GM21737 (cell line): ENCODE measurements around the gene TIGD1.

Source experiments
- ATAC-seq: cut with Tn5 transposase; IDR thresholded peaks from one replicate; pipeline ENCODE4 v1.9.1; 2021; ENCODE audit warnings: mild to moderate bottlenecking, moderate library complexity; ENCODE audit not compliant: unreplicated experiment

TIGD1 gene

DNA sequence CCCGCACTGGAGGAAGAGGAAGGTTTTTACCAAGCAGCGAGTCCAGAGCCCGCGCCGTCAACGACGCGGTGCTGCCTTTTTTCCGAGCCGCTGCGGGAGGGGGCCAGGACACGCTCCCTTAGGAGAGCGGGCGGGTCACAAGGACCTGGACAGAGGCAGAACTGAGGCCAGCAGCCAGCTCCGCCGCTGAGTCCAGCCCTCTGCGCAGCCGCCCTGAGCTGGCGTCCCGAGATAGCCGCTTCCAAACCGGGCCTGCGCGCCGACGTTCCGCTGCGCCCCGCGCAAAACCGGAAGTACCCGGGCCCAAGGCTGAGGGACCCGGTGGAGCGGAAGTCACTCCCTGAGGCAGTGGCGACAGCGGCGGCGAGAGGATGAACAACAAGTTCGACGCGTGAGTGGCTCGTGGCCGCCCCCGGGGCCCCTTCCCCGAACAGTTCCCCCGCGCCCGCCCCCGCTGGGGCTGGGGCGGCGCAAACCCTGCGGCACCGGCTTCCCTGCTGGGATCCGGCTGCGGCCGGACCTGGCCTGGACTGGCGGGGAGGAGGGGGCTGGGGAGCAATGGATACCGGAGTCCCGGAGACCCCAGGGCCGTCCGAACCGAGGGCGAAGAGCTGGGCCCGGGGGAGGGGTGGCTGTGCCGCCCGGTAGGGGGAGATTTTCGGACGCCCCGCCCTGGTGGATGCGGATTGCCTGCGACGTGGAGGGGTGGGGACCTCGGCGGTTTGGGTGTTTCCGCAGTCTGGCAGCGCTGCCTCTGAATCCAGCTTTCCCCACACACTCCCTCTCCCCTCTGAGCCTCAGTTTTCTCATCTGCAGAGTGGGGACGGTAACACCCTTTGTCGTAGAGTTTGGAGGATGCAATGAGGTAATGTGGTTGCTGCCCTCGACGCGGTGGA, at the start of gene TIGD1, which contains the start of gene EIF4E2:
Gene TIGD1, minus strand, starts transcription at position 204 of the 896 bp plus-strand sequence. CDS start 675 bp downstream, outside the sequence.
Gene EIF4E2, plus strand, starts transcription at position 336 of the 896 bp plus-strand sequence. Its CDS starts 36 bp downstream, at position 372.
- ATAC-seq: peak; percentile 91

DNA sequence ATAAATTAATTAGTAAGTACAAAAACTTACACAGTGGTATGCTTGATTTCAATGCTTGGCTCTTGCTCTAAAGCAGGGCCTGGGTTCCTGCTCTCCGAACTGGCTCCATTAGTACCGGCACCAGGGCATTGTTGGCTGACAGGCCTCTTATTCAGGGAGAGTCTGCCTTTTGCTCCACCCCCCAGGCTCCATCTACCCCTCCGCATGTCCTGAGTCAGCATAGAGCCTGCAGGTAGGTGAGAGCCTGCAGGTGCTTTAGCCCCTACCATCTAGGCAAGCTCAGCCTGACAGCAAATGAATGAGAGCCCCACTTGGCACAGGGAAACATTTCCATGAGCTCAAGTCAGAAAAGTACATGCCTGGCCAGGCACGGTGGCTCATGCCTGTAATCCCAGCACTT, 47.9 kb upstream of the TIGD1 start:
- no peak for ATAC-seq

DNA sequence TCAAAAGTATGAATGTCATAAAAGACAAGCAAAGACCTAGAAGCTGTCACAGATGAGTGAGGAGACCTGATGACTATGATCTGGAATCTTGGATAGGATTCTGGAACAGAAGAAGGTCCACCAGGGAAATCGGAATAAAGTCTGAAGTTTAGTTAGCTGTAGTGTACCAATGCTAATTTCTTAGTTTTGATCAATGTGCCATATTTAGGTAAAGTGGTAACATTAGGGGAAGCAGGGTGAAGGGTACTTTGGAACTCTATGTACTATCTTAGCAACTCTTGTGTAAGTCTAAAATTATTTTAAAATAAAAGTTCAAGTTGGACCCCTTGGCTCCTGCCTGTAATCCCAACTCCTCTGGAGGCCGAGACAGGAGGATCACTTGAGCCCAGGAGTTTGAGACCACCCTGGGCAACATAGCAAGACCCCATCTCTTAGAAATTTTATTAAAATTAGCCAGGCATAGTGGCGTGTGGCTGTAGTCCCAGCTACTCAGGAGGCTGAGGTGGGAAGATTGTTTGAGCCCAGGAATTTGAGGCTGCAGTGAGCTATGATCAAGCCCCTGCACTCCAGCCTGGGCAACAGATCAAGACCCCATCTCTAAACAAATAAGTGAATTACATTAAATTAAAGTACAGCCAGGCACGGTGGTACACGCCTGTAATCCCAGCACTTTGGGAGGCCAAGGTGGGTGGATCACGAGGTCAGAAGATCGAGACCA, 47.2 kb upstream of the TIGD1 start:
- no peak for ATAC-seq

- no peak for ATAC-seq
These were observed 43.6 kb upstream of the TIGD1 start for GRCh38 chr2:232593982-232594381.

DNA sequence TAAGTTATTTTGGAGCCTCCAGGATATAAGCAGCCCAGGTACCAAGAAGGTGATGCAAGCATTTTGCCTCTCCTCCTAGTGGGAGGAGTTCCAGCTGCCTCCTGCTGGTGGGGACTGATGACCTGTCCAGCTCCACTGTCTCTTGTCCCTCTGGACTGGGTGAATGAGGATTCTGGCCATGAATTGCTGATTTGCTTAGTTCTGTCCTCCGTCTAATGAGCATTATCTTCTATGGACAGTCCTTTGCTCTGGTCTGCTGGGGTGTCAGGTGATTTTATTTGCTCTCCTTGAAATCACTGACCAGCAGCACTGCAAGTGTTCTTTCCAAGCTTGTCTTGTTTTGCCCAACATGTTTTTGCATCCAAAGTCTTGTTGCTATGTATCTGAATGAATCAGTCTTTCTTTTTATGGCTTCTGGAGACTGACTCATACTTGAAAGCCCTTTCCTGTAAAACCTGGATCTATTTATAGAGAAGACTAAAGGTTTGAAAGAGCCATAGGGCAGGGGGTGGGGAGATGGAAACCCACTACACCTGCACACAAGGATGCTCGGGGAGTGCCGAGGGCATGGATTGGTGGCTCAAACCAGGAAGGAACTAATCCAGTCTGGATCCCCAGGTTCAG, 42.5 kb upstream of the TIGD1 start:
- ATAC-seq: no peak

- ATAC-seq: no peak
These were observed 38.6 kb upstream of the TIGD1 start for GRCh38 chr2:232588680-232589585.

DNA sequence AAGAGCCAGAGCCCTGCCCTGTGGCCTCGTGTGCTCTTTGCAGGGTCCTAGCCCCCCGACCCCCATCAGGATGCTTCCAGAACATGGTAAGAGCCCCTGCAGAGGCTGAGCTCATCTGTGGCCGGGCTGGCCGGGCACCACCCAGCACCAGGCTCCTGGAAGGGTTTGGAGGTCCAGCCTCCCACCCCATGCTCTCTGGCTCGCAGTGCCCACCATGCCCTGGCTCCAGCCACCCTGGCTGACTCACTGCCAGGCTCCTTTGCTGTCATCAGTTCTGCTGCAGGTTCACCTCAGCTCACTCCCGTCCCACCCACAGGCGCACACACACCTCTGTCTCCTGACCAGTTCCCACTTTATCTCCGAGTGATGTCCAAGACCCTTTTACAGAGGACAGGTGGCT, 37.7 kb upstream of the TIGD1 start:
- ATAC-seq: no peak

- ATAC-seq: no peak
These were observed 37.2 kb upstream of the TIGD1 start for GRCh38 chr2:232587512-232587911.

DNA sequence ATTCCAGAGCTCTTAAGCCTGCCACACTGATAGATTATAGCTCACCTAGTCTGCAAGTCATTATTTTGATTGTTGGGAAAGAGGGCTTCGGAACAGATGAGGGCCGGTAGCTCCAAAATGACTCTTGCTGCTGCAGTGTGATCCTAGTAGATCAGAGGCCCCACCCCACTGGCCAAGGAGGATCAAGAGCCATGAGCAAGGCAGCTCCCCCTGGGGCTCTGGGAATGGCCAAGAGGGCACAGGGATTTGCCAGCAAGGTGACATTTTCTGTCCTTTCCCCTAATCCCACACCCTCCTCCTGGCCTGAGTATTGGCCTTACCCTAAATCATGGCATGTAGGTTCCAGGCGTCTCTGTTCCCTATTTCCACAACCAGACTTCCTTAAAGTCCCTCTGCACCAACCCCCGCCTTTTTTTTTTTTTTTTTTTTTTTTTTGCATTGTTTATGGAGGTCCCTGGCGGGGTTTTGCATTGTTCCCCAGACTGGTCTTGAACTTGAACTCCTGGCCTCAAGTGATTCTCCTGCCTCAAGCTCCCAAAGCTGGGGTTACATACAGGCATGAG, 36.7 kb upstream of the TIGD1 start:
- ATAC-seq: no peak

DNA sequence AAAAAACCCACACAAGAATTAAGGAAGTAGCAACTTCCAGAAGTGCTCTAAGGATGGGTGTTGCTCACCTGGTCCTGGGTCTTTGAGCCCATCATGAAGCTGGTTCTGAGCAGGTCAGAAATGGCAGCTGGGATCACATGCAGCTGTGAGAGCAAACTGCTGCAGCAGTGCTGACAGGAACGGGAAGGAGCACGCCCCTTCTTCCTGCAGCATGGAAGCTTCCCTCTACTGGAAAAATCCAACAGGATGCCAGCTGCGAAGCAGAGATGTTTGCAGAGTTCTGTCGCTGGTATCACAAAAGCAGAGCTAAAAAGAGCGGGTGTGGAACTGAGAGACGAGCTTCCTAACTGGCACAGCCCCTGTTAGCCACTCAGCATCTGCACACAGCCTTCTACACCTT, 33.9 kb upstream of the TIGD1 start:
- ATAC-seq: no peak

DNA sequence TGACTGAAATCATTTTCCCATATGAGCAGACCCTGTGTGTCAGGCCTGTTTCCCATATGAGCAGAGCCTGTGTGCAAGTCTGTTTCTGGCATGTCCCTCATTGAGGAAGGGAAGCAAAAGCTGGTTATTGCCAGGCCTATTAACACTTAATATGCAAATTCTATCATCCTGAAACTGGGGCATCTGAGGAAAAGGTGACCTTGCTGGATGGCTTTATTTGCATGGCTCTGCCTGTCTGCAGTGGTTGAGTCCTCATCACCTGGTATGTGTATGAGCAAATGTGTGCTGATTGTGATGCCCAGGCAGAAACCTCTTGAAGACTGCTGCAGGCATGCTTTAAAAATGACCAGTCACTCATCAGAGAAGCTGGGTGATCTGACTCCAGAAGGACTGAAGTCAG, 31.4 kb upstream of the TIGD1 start:
- ATAC-seq: peak; percentile 53

GRCh38 chr2:232580648-232580981, 30.3 kb upstream of the TIGD1 start:
- no peak for ATAC-seq

GRCh38 chr2:232578626-232579025, 28.3 kb upstream of the TIGD1 start:
- no peak for ATAC-seq

DNA sequence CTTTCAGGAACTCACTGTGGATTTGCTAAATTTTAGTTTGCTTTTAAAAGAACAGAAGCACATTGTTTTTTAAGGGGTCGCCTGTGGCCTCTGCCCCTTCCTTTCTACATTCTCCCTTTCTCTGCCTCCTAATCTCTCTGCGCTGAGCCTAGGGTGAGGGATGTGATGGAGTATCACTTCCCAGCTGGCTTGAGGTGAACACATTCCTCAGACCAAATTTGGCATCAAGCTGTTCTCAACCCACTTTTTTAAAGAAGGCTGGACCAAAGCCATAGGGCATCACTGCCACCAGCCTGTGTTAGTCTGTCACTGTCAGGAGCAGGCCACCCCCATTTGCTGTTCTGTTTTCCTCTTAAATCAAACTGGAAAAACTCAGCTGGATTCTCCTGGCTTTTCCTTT, 27.5 kb upstream of the TIGD1 start:
- ATAC-seq: no peak

DNA sequence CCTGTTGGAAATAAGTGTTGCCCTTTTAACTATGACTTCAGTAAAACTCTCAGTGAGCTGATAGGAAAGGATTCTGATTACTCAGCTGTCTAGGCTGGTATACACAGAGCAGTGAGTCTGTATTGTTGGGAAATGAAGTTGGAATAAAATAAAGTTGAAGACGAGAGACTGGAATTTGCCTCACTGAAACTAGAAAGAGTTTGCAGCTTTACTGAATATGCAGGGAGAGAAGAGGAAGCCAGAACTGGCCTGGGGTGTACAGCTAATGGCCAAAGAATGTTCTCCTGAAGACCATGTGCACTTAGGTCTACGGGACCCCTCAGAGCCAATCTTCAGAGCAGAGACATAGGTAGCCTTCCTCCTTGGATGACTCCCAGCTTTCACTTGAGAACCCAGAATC, 26.6 kb upstream of the TIGD1 start:
- ATAC-seq: no peak

- no peak for ATAC-seq
These were observed 25.0 kb upstream of the TIGD1 start for GRCh38 chr2:232575404-232575746.

GRCh38 chr2:232574674-232575403, 24.5 kb upstream of the TIGD1 start:
- ATAC-seq: no peak

- ATAC-seq: no peak
These were observed 23.5 kb upstream of the TIGD1 start for GRCh38 chr2:232573771-232574435.

DNA sequence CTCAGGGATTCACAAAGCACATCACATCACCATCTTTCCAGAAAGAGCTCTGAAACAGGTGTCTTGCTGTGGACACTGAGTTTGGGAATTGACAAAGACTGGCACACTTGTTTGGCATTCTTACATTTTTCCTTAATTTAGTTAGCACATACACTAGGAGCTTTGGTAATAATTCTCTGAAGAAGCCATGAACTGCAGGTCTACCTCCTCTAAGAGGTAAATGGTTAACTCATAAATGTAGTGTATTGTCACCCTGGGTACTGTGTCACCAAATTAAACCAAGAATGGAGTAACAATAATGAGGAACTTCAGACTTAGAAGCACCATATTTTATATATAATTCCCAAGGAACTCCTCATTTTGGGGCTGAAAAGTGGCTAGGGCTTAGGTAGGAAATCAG, 22.7 kb upstream of the TIGD1 start:
- no peak for ATAC-seq
